Measurements from ENCODE around the gene PAX7.

DNA sequence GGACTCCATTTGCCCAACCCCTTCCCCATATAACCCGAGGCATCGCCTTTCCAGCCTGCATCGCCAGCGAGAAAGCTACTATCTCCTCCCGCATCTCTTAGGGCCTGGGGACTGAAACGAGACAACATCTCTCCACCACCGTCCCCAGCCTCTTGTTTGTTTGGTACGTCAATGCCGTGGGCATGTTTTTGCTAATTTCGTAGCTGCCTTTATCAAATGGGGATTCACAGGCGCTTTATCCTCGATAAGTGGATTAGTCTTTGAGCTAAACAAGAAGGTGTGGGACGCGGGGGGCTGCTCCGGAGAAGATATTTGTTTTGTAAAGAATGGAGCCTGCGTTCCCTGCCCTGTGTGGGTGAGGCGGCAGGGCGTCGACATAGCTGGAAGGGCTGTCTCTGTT is 91.6 kb downstream of the PAX7 start:
- TF ChIP-seq, protein P1, sequence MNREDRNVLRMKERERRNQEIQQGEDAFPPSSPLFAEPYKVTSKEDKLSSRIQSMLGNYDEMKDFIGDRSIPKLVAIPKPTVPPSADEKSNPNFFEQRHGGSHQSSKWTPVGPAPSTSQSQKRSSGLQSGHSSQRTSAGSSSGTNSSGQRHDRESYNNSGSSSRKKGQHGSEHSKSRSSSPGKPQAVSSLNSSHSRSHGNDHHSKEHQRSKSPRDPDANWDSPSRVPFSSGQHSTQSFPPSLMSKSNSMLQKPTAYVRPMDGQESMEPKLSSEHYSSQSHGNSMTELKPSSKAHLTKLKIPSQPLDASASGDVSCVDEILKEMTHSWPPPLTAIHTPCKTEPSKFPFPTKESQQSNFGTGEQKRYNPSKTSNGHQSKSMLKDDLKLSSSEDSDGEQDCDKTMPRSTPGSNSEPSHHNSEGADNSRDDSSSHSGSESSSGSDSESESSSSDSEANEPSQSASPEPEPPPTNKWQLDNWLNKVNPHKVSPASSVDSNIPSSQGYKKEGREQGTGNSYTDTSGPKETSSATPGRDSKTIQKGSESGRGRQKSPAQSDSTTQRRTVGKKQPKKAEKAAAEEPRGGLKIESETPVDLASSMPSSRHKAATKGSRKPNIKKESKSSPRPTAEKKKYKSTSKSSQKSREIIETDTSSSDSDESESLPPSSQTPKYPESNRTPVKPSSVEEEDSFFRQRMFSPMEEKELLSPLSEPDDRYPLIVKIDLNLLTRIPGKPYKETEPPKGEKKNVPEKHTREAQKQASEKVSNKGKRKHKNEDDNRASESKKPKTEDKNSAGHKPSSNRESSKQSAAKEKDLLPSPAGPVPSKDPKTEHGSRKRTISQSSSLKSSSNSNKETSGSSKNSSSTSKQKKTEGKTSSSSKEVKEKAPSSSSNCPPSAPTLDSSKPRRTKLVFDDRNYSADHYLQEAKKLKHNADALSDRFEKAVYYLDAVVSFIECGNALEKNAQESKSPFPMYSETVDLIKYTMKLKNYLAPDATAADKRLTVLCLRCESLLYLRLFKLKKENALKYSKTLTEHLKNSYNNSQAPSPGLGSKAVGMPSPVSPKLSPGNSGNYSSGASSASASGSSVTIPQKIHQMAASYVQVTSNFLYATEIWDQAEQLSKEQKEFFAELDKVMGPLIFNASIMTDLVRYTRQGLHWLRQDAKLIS (CRISPR knock-in tag; IDR thresholded peaks at IDR 0.05; ENCODE audit: borderline replicate concordance), result no peak
- TF ChIP-seq, protein P2, sequence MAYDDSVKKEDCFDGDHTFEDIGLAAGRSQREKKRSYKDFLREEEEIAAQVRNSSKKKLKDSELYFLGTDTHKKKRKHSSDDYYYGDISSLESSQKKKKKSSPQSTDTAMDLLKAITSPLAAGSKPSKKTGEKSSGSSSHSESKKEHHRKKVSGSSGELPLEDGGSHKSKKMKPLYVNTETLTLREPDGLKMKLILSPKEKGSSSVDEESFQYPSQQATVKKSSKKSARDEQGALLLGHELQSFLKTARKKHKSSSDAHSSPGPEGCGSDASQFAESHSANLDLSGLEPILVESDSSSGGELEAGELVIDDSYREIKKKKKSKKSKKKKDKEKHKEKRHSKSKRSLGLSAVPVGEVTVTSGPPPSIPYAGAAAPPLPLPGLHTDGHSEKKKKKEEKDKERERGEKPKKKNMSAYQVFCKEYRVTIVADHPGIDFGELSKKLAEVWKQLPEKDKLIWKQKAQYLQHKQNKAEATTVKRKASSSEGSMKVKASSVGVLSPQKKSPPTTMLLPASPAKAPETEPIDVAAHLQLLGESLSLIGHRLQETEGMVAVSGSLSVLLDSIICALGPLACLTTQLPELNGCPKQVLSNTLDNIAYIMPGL (CRISPR knock-in tag; IDR thresholded peaks at IDR 0.05), result no peak
- TF ChIP-seq, protein P3, sequence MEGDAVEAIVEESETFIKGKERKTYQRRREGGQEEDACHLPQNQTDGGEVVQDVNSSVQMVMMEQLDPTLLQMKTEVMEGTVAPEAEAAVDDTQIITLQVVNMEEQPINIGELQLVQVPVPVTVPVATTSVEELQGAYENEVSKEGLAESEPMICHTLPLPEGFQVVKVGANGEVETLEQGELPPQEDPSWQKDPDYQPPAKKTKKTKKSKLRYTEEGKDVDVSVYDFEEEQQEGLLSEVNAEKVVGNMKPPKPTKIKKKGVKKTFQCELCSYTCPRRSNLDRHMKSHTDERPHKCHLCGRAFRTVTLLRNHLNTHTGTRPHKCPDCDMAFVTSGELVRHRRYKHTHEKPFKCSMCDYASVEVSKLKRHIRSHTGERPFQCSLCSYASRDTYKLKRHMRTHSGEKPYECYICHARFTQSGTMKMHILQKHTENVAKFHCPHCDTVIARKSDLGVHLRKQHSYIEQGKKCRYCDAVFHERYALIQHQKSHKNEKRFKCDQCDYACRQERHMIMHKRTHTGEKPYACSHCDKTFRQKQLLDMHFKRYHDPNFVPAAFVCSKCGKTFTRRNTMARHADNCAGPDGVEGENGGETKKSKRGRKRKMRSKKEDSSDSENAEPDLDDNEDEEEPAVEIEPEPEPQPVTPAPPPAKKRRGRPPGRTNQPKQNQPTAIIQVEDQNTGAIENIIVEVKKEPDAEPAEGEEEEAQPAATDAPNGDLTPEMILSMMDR (IDR thresholded peaks at IDR 0.05), result no peak
- TF ChIP-seq, protein P4, sequence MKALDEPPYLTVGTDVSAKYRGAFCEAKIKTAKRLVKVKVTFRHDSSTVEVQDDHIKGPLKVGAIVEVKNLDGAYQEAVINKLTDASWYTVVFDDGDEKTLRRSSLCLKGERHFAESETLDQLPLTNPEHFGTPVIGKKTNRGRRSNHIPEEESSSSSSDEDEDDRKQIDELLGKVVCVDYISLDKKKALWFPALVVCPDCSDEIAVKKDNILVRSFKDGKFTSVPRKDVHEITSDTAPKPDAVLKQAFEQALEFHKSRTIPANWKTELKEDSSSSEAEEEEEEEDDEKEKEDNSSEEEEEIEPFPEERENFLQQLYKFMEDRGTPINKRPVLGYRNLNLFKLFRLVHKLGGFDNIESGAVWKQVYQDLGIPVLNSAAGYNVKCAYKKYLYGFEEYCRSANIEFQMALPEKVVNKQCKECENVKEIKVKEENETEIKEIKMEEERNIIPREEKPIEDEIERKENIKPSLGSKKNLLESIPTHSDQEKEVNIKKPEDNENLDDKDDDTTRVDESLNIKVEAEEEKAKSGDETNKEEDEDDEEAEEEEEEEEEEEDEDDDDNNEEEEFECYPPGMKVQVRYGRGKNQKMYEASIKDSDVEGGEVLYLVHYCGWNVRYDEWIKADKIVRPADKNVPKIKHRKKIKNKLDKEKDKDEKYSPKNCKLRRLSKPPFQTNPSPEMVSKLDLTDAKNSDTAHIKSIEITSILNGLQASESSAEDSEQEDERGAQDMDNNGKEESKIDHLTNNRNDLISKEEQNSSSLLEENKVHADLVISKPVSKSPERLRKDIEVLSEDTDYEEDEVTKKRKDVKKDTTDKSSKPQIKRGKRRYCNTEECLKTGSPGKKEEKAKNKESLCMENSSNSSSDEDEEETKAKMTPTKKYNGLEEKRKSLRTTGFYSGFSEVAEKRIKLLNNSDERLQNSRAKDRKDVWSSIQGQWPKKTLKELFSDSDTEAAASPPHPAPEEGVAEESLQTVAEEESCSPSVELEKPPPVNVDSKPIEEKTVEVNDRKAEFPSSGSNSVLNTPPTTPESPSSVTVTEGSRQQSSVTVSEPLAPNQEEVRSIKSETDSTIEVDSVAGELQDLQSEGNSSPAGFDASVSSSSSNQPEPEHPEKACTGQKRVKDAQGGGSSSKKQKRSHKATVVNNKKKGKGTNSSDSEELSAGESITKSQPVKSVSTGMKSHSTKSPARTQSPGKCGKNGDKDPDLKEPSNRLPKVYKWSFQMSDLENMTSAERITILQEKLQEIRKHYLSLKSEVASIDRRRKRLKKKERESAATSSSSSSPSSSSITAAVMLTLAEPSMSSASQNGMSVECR (CRISPR knock-in tag; IDR thresholded peaks at IDR 0.05; ENCODE audit: borderline replicate concordance), result no peak
- TF ChIP-seq, protein P5, sequence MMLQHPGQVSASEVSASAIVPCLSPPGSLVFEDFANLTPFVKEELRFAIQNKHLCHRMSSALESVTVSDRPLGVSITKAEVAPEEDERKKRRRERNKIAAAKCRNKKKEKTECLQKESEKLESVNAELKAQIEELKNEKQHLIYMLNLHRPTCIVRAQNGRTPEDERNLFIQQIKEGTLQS (CRISPR knock-in tag; conservative IDR thresholded peaks at IDR 0.05), result no peak
- TF ChIP-seq, protein P6, sequence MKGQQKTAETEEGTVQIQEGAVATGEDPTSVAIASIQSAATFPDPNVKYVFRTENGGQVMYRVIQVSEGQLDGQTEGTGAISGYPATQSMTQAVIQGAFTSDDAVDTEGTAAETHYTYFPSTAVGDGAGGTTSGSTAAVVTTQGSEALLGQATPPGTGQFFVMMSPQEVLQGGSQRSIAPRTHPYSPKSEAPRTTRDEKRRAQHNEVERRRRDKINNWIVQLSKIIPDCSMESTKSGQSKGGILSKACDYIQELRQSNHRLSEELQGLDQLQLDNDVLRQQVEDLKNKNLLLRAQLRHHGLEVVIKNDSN (CRISPR knock-in tag; IDR thresholded peaks at IDR 0.05), result no peak
- TF ChIP-seq ZNF317 (CRISPR knock-in tag; IDR thresholded peaks at IDR 0.05; ENCODE audit: borderline replicate concordance, low read depth) (no peak), SP1 (CRISPR knock-in tag; conservative IDR thresholded peaks at IDR 0.05) (no peak), SMAD3 (CRISPR knock-in tag; IDR thresholded peaks at IDR 0.05; ENCODE audit: borderline replicate concordance) (no peak), CREM (CRISPR knock-in tag; IDR thresholded peaks at IDR 0.05) (no peak)
- TF ChIP-seq, protein P7, sequence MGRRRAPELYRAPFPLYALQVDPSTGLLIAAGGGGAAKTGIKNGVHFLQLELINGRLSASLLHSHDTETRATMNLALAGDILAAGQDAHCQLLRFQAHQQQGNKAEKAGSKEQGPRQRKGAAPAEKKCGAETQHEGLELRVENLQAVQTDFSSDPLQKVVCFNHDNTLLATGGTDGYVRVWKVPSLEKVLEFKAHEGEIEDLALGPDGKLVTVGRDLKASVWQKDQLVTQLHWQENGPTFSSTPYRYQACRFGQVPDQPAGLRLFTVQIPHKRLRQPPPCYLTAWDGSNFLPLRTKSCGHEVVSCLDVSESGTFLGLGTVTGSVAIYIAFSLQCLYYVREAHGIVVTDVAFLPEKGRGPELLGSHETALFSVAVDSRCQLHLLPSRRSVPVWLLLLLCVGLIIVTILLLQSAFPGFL (CRISPR knock-in tag; IDR thresholded peaks at IDR 0.05; ENCODE audit: borderline replicate concordance), result no peak
